ENCODE results near the gene GALNT2.

The GALNT2 gene

GRCh38 chr1:230143534-230143933 is 76.5 kb downstream of the GALNT2 start:
- Histone ChIP-seq H3K9me3 (ENCODE audit: control insufficient read depth in 1 of 2, low read length in 2 of 2) (no peaks in the 10 kb centered on the region), H3K9ac (ENCODE audit: low read depth in 1 of 2, low read length in 2 of 2) (no peak overlapping the region), H3K4me3 (ENCODE audit: low read depth in 1 of 2, low read length in 2 of 2) (no peak overlapping the region), H3K27me3 (ENCODE audit: control insufficient read depth in 1 of 2, insufficient read depth in 2 of 2, low read length in 2 of 2) (no peaks in the 10 kb centered on the region), H3K4me1 (ENCODE audit: control insufficient read depth in 1 of 2, insufficient read depth in 2 of 2, low read length in 2 of 2) (peaks cover 33 to 46% of the 10 kb centered on the region in 2 donors), H3K27ac (ENCODE audit: low read depth, low read length) (no peak overlapping the region), H3K36me3 (ENCODE audit: control insufficient read depth in 1 of 2, insufficient read depth in 2 of 2, low read length in 2 of 2) (no peaks in the 10 kb centered on the region)

GRCh38 chr1:230144010-230144614 is 77.1 kb downstream of the GALNT2 start:
- H3K4me3 ChIP-seq (ENCODE audit: low read depth in 1 of 2, low read length in 2 of 2): no peak overlapping the region
- H3K36me3 ChIP-seq (ENCODE audit: control insufficient read depth in 1 of 2, insufficient read depth in 2 of 2, low read length in 2 of 2): no peaks in the 10 kb centered on the region
- H3K4me1 ChIP-seq (ENCODE audit: control insufficient read depth in 1 of 2, insufficient read depth in 2 of 2, low read length in 2 of 2): peaks cover 33 to 48% of the 10 kb centered on the region in 2 donors
- H3K9ac ChIP-seq (ENCODE audit: low read depth in 1 of 2, low read length in 2 of 2): no peak overlapping the region
- H3K27me3 ChIP-seq (ENCODE audit: control insufficient read depth in 1 of 2, insufficient read depth in 2 of 2, low read length in 2 of 2): no peaks in the 10 kb centered on the region
- no peaks in the 10 kb centered on the region for H3K9me3 ChIP-seq (ENCODE audit: control insufficient read depth in 1 of 2, low read length in 2 of 2)
- H3K27ac ChIP-seq (ENCODE audit: low read depth, low read length): no peak overlapping the region

- no peaks in the 10 kb centered on the region for H3K27me3 ChIP-seq (ENCODE audit: control insufficient read depth in 1 of 2, insufficient read depth in 2 of 2, low read length in 2 of 2)
- no peak overlapping the region for H3K4me3 ChIP-seq (ENCODE audit: low read depth in 1 of 2, low read length in 2 of 2)
- H3K36me3 ChIP-seq (ENCODE audit: control insufficient read depth in 1 of 2, insufficient read depth in 2 of 2, low read length in 2 of 2): no peaks in the 10 kb centered on the region
- peaks cover 31 to 51% of the 10 kb centered on the region in 2 donors for H3K4me1 ChIP-seq (ENCODE audit: control insufficient read depth in 1 of 2, insufficient read depth in 2 of 2, low read length in 2 of 2)
- H3K27ac ChIP-seq (ENCODE audit: low read depth, low read length): no peak overlapping the region
- no peak overlapping the region for H3K9ac ChIP-seq (ENCODE audit: low read depth in 1 of 2, low read length in 2 of 2)
- no peaks in the 10 kb centered on the region for H3K9me3 ChIP-seq (ENCODE audit: control insufficient read depth in 1 of 2, low read length in 2 of 2)
Measured at GRCh38 chr1:230144758-230145504, 77.9 kb downstream of the GALNT2 start.

GRCh38 chr1:230145505-230145899 is 78.5 kb downstream of the GALNT2 start:
- Histone ChIP-seq H3K27ac (ENCODE audit: low read depth, low read length) (peak overlapping the region; percentile 44), H3K9me3 (ENCODE audit: control insufficient read depth in 1 of 2, low read length in 2 of 2) (no peaks in the 10 kb centered on the region), H3K4me3 (ENCODE audit: low read depth in 1 of 2, low read length in 2 of 2) (no peak overlapping the region), H3K27me3 (ENCODE audit: control insufficient read depth in 1 of 2, insufficient read depth in 2 of 2, low read length in 2 of 2) (no peaks in the 10 kb centered on the region), H3K36me3 (ENCODE audit: control insufficient read depth in 1 of 2, insufficient read depth in 2 of 2, low read length in 2 of 2) (no peaks in the 10 kb centered on the region), H3K9ac (ENCODE audit: low read depth in 1 of 2, low read length in 2 of 2) (no peak overlapping the region), H3K4me1 (ENCODE audit: control insufficient read depth in 1 of 2, insufficient read depth in 2 of 2, low read length in 2 of 2) (peaks cover 25 to 47% of the 10 kb centered on the region in 2 donors)

- no peak overlapping the region for H3K9ac ChIP-seq (ENCODE audit: low read depth in 1 of 2, low read length in 2 of 2)
- H3K4me1 ChIP-seq (ENCODE audit: control insufficient read depth in 1 of 2, insufficient read depth in 2 of 2, low read length in 2 of 2): peaks cover 26 to 47% of the 10 kb centered on the region in 2 donors
- H3K4me3 ChIP-seq (ENCODE audit: low read depth in 1 of 2, low read length in 2 of 2): no peak overlapping the region
Measured at GRCh38 chr1:230145953-230146476, 79.0 kb downstream of the GALNT2 start.

GRCh38 chr1:230146709-230147108 is 79.7 kb downstream of the GALNT2 start:
- Histone ChIP-seq H3K4me3 (ENCODE audit: low read depth in 1 of 2, low read length in 2 of 2) (no peak overlapping the region), H3K27me3 (ENCODE audit: control insufficient read depth in 1 of 2, insufficient read depth in 2 of 2, low read length in 2 of 2) (no peaks in the 10 kb centered on the region), H3K36me3 (ENCODE audit: control insufficient read depth in 1 of 2, insufficient read depth in 2 of 2, low read length in 2 of 2) (peaks cover 0 to 4% of the 10 kb centered on the region in 2 donors), H3K27ac (ENCODE audit: low read depth, low read length) (no peak overlapping the region), H3K9me3 (ENCODE audit: control insufficient read depth in 1 of 2, low read length in 2 of 2) (no peaks in the 10 kb centered on the region), H3K4me1 (ENCODE audit: control insufficient read depth in 1 of 2, insufficient read depth in 2 of 2, low read length in 2 of 2) (peaks cover 28 to 49% of the 10 kb centered on the region in 2 donors), H3K9ac (ENCODE audit: low read depth in 1 of 2, low read length in 2 of 2) (no peak overlapping the region)

More at GRCh38 chr1:230145953-230146476, 79.0 kb downstream of the GALNT2 start:
- Histone ChIP-seq H3K27me3 (ENCODE audit: control insufficient read depth in 1 of 2, insufficient read depth in 2 of 2, low read length in 2 of 2) (no peaks in the 10 kb centered on the region), H3K9me3 (ENCODE audit: control insufficient read depth in 1 of 2, low read length in 2 of 2) (no peaks in the 10 kb centered on the region), H3K36me3 (ENCODE audit: control insufficient read depth in 1 of 2, insufficient read depth in 2 of 2, low read length in 2 of 2) (no peaks in the 10 kb centered on the region), H3K27ac (ENCODE audit: low read depth, low read length) (peak overlapping the region; percentile 44)

- Histone ChIP-seq H3K4me3 (ENCODE audit: low read depth in 1 of 2, low read length in 2 of 2) (no peak overlapping the region), H3K36me3 (ENCODE audit: control insufficient read depth in 1 of 2, insufficient read depth in 2 of 2, low read length in 2 of 2) (peaks cover 0 to 4% of the 10 kb centered on the region in 2 donors), H3K4me1 (ENCODE audit: control insufficient read depth in 1 of 2, insufficient read depth in 2 of 2, low read length in 2 of 2) (peaks cover 28 to 49% of the 10 kb centered on the region in 2 donors), H3K9ac (ENCODE audit: low read depth in 1 of 2, low read length in 2 of 2) (no peak overlapping the region), H3K27ac (ENCODE audit: low read depth, low read length) (no peak overlapping the region), H3K27me3 (ENCODE audit: control insufficient read depth in 1 of 2, insufficient read depth in 2 of 2, low read length in 2 of 2) (no peaks in the 10 kb centered on the region), H3K9me3 (ENCODE audit: control insufficient read depth in 1 of 2, low read length in 2 of 2) (no peaks in the 10 kb centered on the region)
Measured at GRCh38 chr1:230147253-230148125, 80.5 kb downstream of the GALNT2 start.

- Histone ChIP-seq H3K27ac (ENCODE audit: low read depth, low read length) (no peak overlapping the region), H3K9me3 (ENCODE audit: control insufficient read depth in 1 of 2, low read length in 2 of 2) (no peaks in the 10 kb centered on the region), H3K4me1 (ENCODE audit: control insufficient read depth in 1 of 2, insufficient read depth in 2 of 2, low read length in 2 of 2) (peaks cover 24 to 50% of the 10 kb centered on the region in 2 donors), H3K27me3 (ENCODE audit: control insufficient read depth in 1 of 2, insufficient read depth in 2 of 2, low read length in 2 of 2) (no peaks in the 10 kb centered on the region), H3K9ac (ENCODE audit: low read depth in 1 of 2, low read length in 2 of 2) (no peak overlapping the region), H3K4me3 (ENCODE audit: low read depth in 1 of 2, low read length in 2 of 2) (no peak overlapping the region), H3K36me3 (ENCODE audit: control insufficient read depth in 1 of 2, insufficient read depth in 2 of 2, low read length in 2 of 2) (peaks cover 0 to 4% of the 10 kb centered on the region in 2 donors)
Measured at GRCh38 chr1:230148126-230148652, 81.2 kb downstream of the GALNT2 start.

GRCh38 chr1:230148768-230149469 is 81.9 kb downstream of the GALNT2 start:
- Histone ChIP-seq H3K9ac (ENCODE audit: low read depth in 1 of 2, low read length in 2 of 2) (no peak overlapping the region), H3K4me3 (ENCODE audit: low read depth in 1 of 2, low read length in 2 of 2) (no peak overlapping the region), H3K27ac (ENCODE audit: low read depth, low read length) (no peak overlapping the region), H3K27me3 (ENCODE audit: control insufficient read depth in 1 of 2, insufficient read depth in 2 of 2, low read length in 2 of 2) (no peaks in the 10 kb centered on the region), H3K4me1 (ENCODE audit: control insufficient read depth in 1 of 2, insufficient read depth in 2 of 2, low read length in 2 of 2) (peaks cover 25 to 52% of the 10 kb centered on the region in 2 donors), H3K36me3 (ENCODE audit: control insufficient read depth in 1 of 2, insufficient read depth in 2 of 2, low read length in 2 of 2) (peaks cover 0 to 4% of the 10 kb centered on the region in 2 donors), H3K9me3 (ENCODE audit: control insufficient read depth in 1 of 2, low read length in 2 of 2) (no peaks in the 10 kb centered on the region)
